ENCODE results near the gene RAPH1. TPM values are rescaled to one million over a fixed set of nuclear protein-coding genes. Genes with fewer than 3 reads are reported as not detected.
"Not testable (repeated sequence)": the region's sequence is repeated elsewhere in the genome, so short reads cannot be mapped to it uniquely, and the experiment has no call there.

RAPH1 gene
- total RNA-seq, 1 donor from 2014 or later = 13.8 TPM

DNA sequence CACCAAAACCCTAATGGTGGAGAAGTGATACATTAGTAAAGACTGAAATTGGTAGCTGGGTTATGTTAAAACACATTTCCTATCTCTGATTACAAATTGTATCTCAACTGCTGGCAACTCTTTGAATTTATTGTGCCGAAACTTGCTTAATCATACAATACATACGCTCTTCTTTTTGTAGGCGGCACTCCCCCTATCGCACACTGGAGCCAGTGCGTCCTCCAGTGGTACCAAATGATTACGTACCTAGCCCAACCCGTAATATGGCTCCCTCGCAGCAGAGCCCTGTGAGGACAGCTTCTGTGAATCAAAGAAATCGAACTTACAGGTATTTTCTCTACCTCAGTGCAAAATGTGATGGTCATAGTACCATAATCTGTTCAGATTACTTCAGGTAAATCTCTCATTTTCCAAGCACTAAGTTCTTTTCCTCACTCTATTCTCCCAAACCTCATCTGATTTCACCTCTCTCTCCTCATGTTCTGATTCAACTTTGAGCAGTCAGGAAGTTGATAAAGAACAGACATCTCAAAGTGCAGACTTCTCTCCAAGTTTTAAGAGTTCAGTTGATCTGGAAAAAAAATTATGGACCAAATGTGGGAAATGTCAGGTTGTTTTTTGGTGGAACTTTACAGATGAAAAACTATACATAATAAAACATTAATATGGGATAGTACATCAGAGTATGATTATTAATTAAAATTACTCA is 140.4 kb downstream of the RAPH1 start:
- no peak for DNase-seq
- intact Hi-C loops (cut with micrococcal nuclease) = no loop called here
- no peak for ATAC-seq

DNA sequence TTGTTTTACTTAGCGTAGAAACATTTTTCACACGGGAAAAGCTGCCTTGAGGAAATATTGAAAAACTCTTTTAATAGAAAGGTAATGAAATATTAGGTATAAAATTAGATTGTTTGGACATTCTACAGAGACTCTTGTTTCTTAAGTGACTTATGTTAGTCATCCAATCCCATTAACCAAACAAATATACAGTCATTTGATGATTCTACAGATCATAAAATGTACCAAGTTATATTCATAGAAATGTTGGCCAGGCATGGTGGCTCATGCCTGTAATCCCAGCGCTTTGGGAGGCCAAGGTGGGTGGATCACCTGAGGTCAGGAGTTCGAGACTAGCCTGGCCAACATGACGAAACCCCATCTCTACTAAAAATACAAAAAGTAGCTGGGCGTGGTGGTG is 146.9 kb downstream of the RAPH1 start:
- ATAC-seq; DNase-seq; intact Hi-C loops (cut with micrococcal nuclease): not testable (repeated sequence)

DNA sequence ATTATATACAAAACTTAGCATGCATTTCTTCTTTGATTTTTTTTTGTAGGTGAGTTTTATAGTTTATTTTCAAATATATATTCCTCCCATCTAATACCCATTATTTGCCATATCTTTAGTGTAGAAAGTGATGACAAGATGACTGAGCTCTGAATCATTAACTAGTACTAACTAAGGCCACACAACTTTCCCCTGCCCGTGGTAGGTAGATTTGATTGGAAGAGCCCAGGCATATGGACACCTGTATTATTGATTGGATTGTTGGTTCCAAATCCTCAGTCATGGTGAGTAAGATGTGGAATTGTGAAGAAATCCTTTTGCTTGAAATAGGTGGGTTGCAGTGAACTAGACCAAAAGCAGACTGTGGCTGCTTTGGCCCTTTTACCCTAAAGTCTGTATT is 152.1 kb downstream of the RAPH1 start:
- intact Hi-C loops (cut with micrococcal nuclease) = no loop called here
- DNase-seq (no peak), ATAC-seq (no peak)

DNA sequence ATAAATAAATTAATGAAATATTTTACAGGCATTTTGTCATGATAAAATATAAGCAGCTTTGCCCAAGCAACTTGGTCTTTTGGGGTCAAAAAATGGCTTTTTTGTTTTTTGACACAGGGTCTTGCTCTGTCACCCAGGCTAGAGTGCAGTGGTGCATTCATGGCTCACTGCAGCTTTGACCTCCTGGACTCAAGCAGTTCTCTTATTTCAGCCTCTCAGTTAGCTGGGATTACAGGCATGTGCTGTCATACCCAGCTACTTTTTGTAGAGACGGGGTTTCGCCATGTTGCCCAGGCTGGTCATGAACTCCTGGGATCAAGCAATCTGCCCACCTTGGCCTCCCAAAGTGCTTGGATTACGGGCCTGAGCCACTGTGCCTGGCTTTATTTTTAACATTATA is 155.9 kb downstream of the RAPH1 start:
- ATAC-seq = no peak
- no peak for DNase-seq
- intact Hi-C loops (cut with micrococcal nuclease) = no loop called here

DNA sequence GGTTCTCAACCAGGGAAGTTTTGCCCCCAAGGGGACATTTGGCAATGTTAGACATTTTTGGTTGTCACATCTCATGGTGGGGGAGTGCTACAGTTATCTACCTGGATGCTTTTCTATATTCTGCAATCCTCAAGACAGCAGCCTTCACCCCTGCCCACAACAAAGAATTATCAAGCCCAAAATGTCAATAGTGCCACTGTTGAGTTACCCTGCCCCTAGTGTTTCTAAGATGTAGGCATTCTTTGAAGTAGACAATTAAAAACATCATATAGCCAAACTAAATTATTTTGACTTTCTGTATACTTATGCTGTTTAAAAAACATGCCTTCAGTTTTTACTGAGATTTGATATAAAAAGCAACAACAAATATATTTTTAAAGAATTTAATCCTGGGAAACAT is 158.9 kb downstream of the RAPH1 start:
- intact Hi-C loops (cut with micrococcal nuclease) = no loop called here
- DNase-seq (no peak), ATAC-seq (no peak)

DNA sequence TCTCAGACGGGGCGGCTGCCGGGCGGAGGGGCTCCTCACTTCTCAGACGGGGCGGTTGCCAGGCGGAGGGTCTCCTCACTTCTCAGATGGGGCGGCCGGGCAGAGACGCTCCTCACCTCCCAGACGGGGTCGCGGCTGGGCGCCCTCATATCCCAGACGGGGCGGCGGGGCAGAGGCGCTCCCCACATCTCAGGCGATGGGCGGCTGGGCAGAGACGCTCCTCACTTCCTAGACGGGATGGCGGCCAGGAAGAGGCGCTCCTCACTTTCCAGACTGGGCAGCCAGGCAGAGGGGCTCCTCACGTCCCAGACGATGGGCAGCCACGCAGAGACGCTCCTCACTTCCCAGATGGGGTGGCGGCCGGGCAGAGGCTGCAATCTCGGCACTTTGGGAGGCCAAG is 162.4 kb downstream of the RAPH1 start:
- intact Hi-C loops (cut with micrococcal nuclease); ATAC-seq; DNase-seq: not testable (repeated sequence)

DNA sequence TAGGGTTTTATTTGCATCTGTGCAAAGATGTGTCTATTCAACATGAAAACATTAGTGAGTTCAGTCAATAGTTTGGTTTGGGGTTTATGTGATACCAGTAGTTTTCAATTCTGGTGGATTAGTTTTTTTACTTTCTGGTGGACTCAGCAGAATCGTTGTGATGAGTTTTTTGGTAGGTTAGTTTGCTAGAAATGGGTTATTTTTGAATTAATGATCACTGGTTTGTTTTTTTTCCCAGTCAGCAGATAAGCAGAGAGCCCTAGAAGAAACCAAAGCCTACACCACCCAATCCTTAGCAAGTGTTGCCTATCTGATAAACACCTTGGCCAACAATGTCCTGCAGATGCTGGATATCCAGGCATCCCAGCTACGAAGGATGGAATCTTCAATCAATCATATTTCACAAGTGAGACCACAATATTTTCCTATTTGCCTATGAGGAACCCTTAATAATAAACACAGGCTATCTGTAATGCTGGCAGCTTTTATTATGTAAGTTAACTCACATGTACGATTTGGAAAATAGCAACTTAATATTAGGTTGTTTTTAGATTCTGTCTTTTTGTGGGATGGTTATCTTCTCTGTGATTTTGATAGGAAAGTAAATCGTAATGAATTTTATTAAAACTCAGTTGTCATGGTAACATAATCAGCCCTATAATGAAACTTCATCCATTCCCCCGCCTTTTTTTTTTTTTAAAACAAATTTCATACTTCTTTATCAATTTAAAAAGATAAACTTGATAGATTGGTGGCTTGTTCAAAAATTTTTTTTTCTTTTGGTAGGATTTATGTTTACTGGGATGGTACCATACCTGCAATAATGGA is 168.2 kb downstream of the RAPH1 start:
- intact Hi-C loops (cut with micrococcal nuclease) = no loop called here
- DNase-seq = no peak
- no peak for ATAC-seq

DNA sequence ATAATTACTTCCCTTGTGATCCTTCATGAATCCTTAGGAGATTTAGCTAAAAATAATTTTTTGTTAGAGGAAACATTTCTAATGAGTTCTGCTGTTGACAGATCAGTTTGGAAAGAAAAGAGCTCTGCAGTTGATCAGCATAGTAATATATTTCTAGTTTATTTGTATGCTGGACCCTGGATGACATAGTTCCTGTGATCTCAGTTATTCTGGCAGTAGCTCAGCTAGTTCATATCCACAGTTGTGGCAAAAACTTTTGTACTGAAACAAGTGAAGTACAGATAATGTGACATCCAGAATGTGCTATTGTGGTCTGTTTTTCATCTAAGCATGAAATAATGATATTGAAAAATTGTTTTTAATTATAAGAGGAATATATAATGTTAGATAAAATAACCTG is 173.2 kb downstream of the RAPH1 start:
- intact Hi-C loops (cut with micrococcal nuclease) = no loop called here
- ATAC-seq = peak; percentile 27
- no peak for DNase-seq

DNA sequence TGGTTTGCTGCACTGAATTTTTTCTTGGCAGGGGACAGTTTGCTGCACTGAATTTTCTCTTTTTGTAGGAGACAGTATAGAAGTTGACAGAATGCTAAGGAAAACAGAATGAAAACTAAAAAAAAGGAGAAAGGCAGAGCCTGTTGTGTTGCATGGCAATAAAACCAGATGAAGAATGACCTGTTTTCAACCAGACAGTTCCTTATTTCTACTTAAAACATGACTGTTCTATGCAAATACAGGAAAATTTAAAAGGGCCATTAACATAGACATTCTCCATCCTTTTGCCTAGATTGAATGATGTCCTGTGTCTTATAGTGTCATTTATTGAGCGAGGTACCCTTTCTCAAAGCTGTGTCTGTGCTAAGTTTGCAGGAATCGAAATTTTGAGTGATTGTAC is 173.6 kb downstream of the RAPH1 start:
- ATAC-seq (no peak), DNase-seq (no peak)
- intact Hi-C loops (cut with micrococcal nuclease) = no loop called here

DNA sequence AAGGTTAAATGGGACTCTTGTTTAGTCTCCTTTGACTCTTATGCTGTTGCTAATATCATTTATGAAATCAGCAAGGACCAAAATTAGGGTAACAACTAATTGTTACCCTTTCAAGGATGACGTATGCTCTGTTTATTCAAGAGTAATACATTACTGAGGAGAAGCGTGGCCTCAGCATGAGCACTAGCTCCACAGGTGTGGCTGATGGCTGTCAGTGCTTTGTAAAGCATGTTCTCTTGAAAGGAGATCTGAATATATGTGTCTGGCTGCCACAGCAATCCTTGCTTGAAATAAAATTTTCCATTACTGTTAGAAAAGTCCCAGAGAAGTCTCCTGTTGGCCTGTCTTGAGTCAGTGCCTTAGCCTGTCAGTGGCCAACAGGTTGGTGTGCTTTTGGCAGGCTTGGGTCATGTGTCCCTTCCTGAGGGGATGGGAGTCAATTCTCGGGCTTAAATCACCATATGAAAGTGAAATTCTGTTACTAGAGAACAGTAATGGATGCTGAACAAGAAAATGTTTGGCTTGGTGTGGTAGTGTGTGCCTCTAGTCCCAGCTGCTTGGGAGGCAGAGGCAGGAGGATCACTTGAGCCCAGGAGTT is 174.2 kb downstream of the RAPH1 start:
- DNase-seq (peak; percentile 67), ATAC-seq (peak; percentile 84)
- intact Hi-C loops (cut with micrococcal nuclease) = no loop called here

DNA sequence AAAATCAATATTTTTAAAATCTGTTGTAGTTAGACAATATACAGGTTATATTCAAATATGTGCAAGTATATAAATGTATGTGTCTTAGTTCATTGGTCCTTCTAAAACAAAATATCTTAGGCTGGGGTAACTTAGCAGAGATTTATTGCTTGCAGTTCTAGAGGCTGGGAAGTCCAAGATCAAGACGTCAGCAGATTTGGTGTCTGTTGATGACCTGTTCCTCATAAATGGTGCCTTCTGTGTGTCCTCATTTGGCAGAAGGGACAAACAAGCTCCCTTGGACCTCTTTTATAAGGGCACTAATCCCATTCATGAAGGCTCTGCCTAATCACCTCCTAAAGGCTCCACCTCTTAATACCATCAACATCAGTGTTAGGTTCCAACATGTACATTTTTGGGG is 175.7 kb downstream of the RAPH1 start:
- DNase-seq (no peak), ATAC-seq (no peak)
- intact Hi-C loops (cut with micrococcal nuclease) = no loop called here

DNA sequence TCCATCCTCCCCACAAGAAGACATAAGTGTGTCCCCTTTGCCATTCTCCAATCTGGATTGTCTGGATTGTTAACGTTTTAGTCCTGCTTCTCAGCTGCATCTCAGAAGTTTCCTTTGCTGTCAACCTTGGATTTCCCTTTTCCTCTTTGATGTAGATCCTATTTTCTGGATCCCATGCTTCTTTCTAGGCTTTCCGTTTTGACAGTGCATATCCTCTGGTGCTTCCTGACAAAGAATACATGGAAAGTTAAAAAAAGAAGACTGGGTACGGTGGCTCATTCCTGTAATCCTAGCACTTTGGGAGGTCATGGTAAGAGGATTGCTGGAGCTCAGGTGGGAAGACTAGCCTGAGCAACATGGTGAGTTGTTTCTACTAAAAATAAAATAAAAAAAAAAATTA is 180.1 kb downstream of the RAPH1 start:
- no peak for ATAC-seq
- DNase-seq = no peak
- intact Hi-C loops (cut with micrococcal nuclease) = no loop called here

DNA sequence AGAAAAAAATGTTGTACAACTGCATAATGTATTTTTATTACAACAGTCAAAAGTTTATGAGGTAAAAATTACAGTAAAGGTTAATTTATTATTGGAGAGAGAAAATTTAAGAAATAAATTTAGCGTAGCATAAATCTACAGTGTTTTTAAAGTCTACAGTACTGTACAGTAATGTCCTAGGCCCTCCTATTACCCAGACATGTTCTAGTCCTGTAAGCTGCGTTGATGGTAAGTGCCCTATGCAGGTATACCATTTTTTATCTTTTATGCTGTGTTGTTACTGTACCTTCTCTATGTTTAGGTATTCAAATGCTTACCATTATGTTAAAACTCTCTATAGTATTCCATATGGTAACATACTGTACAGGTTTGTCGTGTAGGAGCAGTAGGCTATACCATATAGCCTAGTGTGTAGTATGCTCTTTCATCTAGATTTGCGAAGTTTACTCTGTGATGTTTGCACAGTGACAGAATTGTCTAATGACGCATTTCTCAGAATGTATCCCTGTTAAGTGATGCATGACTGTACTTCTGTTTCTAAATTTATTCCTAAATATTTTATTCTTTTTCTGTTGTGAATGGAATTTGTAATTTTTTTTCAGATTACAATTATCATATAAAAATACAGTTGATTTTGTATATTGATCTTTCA is 182.4 kb downstream of the RAPH1 start:
- intact Hi-C loops (cut with micrococcal nuclease) = no loop called here
- DNase-seq (no peak), ATAC-seq (no peak)

DNA sequence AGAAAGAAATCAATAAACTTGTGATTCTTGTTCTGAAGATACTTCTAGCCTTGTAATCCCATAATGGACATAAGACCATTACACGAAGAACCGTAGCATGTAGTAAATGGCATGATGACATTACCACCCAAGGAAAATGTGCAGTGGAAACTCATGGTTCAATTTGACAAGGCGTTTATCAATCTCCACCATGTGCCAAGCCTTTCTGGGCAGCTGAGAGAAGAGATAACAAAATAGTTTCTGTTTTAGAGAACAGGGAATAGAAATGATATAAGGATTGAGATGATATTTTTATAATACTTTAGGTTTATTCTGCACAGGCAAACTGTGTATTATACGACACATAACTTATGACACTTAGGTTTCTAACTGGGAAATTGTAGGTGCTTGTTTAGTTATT is 187.7 kb downstream of the RAPH1 start:
- intact Hi-C loops (cut with micrococcal nuclease) = no loop called here
- DNase-seq = no peak
- peak; percentile 71 for ATAC-seq

DNA sequence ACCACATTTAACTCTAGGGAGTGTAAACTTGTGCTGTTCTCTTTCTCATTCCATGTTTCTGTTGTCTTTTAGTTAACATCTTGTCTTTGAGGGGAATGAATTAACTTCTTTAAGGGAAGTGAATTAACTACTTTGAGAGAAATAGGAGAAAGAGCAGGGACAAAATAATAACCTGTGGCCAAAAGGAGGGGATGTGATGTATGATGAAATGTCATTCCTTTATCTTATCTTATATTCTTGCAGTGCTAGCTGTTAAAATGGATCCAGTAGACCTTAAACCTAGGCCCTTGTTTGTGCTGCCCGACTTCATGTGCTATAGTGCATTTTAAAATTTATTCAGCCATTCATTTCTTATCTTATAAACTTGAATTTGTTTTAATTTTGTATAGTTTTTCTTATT is 188.5 kb downstream of the RAPH1 start:
- DNase-seq (no peak), ATAC-seq (no peak)
- intact Hi-C loops (cut with micrococcal nuclease) = no loop called here

DNA sequence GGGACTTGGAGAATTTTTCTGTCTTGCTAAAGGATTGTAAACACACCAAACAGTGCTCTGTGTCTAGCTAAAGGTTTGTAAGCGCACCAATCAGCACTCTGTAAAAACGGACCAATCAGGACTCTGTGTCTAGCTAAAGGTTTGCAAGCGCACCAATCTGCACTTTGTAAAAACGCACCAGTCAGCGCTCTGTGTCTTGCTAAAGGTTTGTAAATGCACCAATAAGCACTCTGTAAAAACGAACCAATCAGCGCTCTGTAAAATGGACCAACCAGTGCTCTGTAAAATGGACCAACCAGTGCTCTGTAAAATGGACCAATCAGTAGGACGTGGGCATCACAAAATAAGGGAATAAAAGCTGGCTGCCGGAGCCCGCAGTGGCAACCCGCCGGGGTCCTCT is 190.4 kb downstream of the RAPH1 start:
- ATAC-seq (no peak), DNase-seq (no peak)
- intact Hi-C loops (cut with micrococcal nuclease) = no loop called here

All from left ventricle myocardium superior (tissue), 1 donor.